ENCODE results near the gene CABP7. TPM values are rescaled to one million over a fixed set of nuclear protein-coding genes. Genes with fewer than 3 reads are reported as not detected.

CABP7 gene
- total and polyA plus RNA-seq, 4 donors: 0.08 TPM; not detected in 3

GRCh38 chr22:29755889-29756288 lies 36.1 kb downstream of the CABP7 start:
- H3K36me3 ChIP-seq (ENCODE audit: control insufficient read depth in 4 of 4, insufficient read depth in 3 of 4, low read depth in 1 of 4, low read length in 3 of 4): no peaks in the 10 kb centered on the region
- no peak overlapping the region for H3K9ac ChIP-seq (ENCODE audit: low read depth in 1 of 2, low read length in 2 of 2)
- H3K27me3 ChIP-seq (ENCODE audit: control insufficient read depth in 4 of 4, insufficient read depth in 4 of 4, low read length in 3 of 4): no peaks in the 10 kb centered on the region
- WGBS: 78% methylated on average over 9 of the region's 9 CpGs
- TF ChIP-seq RAD21 (IDR thresholded peaks at IDR 0.05) (no peak), FOXA2 (IDR thresholded peaks at IDR 0.05) (no peak), HNF4A (conservative IDR thresholded peaks at IDR 0.05) (no peak), ZBTB33 (IDR thresholded peaks at IDR 0.05) (no peak), CTCF (IDR thresholded peaks at IDR 0.05; ENCODE audit: low read depth, low read length, missing input control) (no peak), HNF4G (IDR thresholded peaks at IDR 0.05) (no peak), FOXA1 (IDR thresholded peaks at IDR 0.05) (no peak), NR2F2 (IDR thresholded peaks at IDR 0.05) (no peak), TAF1 (conservative IDR thresholded peaks at IDR 0.05) (no peak), SP1 (IDR thresholded peaks at IDR 0.05) (no peak), YY1 (IDR thresholded peaks at IDR 0.05) (no peak), GABPA (IDR thresholded peaks at IDR 0.05 in 1 of 2, conservative IDR thresholded peaks at IDR 0.05 in 1 of 2) (no peak), REST (IDR thresholded peaks at IDR 0.05) (no peak), RXRA (IDR thresholded peaks at IDR 0.05) (no peak), MAX (IDR thresholded peaks at IDR 0.05) (no peak), ATF3 (IDR thresholded peaks at IDR 0.05) (no peak), JUND (IDR thresholded peaks at IDR 0.05) (no peak), EGR1 (IDR thresholded peaks at IDR 0.05; ENCODE audit: low read depth in 2 of 2) (no peak)
- DNase-seq (ENCODE audit: low spot score): no peak
- peaks cover 0 to 3% (median 2%) of the 10 kb centered on the region in 4 donors for H3K4me1 ChIP-seq (ENCODE audit: control insufficient read depth in 4 of 4, insufficient read depth in 4 of 4, low read length in 3 of 4)
- no peak overlapping the region for H3K27ac ChIP-seq (ENCODE audit: low read depth in 1 of 2, low read length in 2 of 2)
- H3K4me3 ChIP-seq (ENCODE audit: low read depth in 1 of 3, low read length in 3 of 3): no peak overlapping the region
- H3K9me3 ChIP-seq (ENCODE audit: control insufficient read depth in 4 of 4, low read length in 3 of 4): no peaks in the 10 kb centered on the region
